ENCODE measurements around the gene PDLIM5.

GRCh38 chr4:94550851-94551250 lies 99.1 kb downstream of the PDLIM5 start:
- TF ChIP-seq GABPA (IDR thresholded peaks at IDR 0.05; ENCODE audit: borderline replicate concordance, insufficient read depth, low read length) = no peak
- TF ChIP-seq CREB1 (IDR thresholded peaks at IDR 0.05) = no peak
- TF ChIP-seq EZH2 (IDR thresholded peaks at IDR 0.05; ENCODE audit: low read depth, low read length, severe bottlenecking) = no peak
- no peak for TF ChIP-seq CHD1 (IDR thresholded peaks at IDR 0.05; ENCODE audit: low read depth, low read length)
- no peak for TF ChIP-seq CTCF (IDR thresholded peaks at IDR 0.05; ENCODE audit: control extremely low read depth in 1 of 3, insufficient read depth in 1 of 3, low read depth in 1 of 3, low read length in 3 of 3)
- no peak for TF ChIP-seq POLR2A (IDR thresholded peaks at IDR 0.05; ENCODE audit: control extremely low read depth in 1 of 2, low read depth in 2 of 2, low read length in 2 of 2)

All from H1 (cell line).